K562 (cell line): ENCODE results near the gene HEY2. TPM values are rescaled to one million over a fixed set of nuclear protein-coding genes. Genes with fewer than 3 reads are reported as not detected.

Experiments used
- ATAC-seq: fragments of 200-7000 bp; cut with Tn5 transposase; 3 replicates; pipeline ENCODE4 v1.9.1; 2020; ENCODE audit warnings: moderate library complexity
- BruUV-seq: library from RNA; stranded (reverse); fragments of 400-500 nt; replicated peaks from 2 replicates; lab custom pipeline; 2021; lab: Mats Ljungman, UMichigan
- CTCF ChIA-PET: fragments of 300-600 bp; formaldehyde crosslinking; extraction: SDS; loops from one replicate; lab custom pipeline; 2021; ENCODE audit warnings: low intra/inter-chr PET ratio; lab: Yijun Ruan, JAX
- POLR2A ChIA-PET: fragments of 300-600, 350-650 bp; sonication (Branson Sonifier 250); formaldehyde crosslinking; extraction: SDS; loops from one replicate; lab custom pipeline; 2021; ENCODE audit warnings: antibody characterized with exemption, inconsistent platforms; lab: Yijun Ruan, JAX
- DNase-seq, 4 experiments: peaks; one replicate each; pipeline versions ENCODE4 v3.0.0 to v3.0.0-alpha.2; 2011 to 2018; ENCODE audit warnings: low spot score in 3 of 4, mixed read lengths in 3 of 4; ENCODE audit errors: extremely low read depth in 1 of 4
- FAIRE-seq: peaks from 2 replicates; lab custom pipeline; 2011; peaks lifted over from hg19 to GRCh38; lab: Jason Lieb, UNC
- H2AFZ ChIP-seq: 2 replicates; pipeline ENCODE4 v1.6.0; 2011; ENCODE audit warnings: low read depth, low read length, control low read depth, inconsistent platforms
- H3K27ac ChIP-seq: fragments of 200-600 bp; 3 replicates; pipeline ENCODE4 v1.8.0; 2011; ENCODE audit warnings: low read depth, mild to moderate bottlenecking, control low read depth, inconsistent platforms, low read length, moderate library complexity, mixed read lengths; ENCODE audit errors: extremely low read depth
- H3K27me3 ChIP-seq, 2 experiments: fragments of 300-600 bp in 1 of 2; 2 replicates in 1 of 2; 3 replicates in 1 of 2; pipeline versions ENCODE4 v1.6.0 to v1.8.0; 2011; ENCODE audit warnings: inconsistent platforms in 2 of 2, low read length in 2 of 2, mild to moderate bottlenecking in 1 of 2, mixed read lengths in 1 of 2, moderate library complexity in 1 of 2; ENCODE audit not compliant: control insufficient read depth in 2 of 2, insufficient read depth in 2 of 2
- H3K36me3 ChIP-seq: fragments of 300-600 bp; 3 replicates; pipeline ENCODE4 v1.8.0; 2011; ENCODE audit warnings: mild to moderate bottlenecking, low read length, inconsistent platforms; ENCODE audit not compliant: control insufficient read depth, insufficient read depth
- H3K4me1 ChIP-seq, 2 experiments: fragments of 200-600 bp in 1 of 2; replicated peaks in 1 of 2; 2 replicates in 1 of 2; 3 replicates in 1 of 2; pipeline versions ENCODE4 v1.5.1 to v1.8.0; 2011; ENCODE audit warnings: inconsistent platforms in 2 of 2, low read length in 2 of 2, mild to moderate bottlenecking in 1 of 2, mixed read lengths in 1 of 2, moderate library complexity in 1 of 2; ENCODE audit not compliant: control insufficient read depth in 2 of 2, insufficient read depth in 2 of 2
- H3K4me2 ChIP-seq: 2 replicates; pipeline ENCODE4 v1.6.1; 2011; ENCODE audit warnings: low read length, control low read depth, inconsistent platforms, mixed read lengths; ENCODE audit not compliant: insufficient read depth
- H3K4me3 ChIP-seq: fragments of 200-600 bp; sonication (generic), shearing (Covaris generic); 2 replicates; pipeline ENCODE4 v1.5.1; 2016; ENCODE audit warnings: control low read depth, inconsistent platforms
- H3K79me2 ChIP-seq: fragments of 200-600 bp; 3 replicates; pipeline ENCODE4 v1.8.0; 2011; ENCODE audit warnings: low read length, inconsistent platforms; ENCODE audit not compliant: control insufficient read depth, insufficient read depth
- H3K9ac ChIP-seq, 2 experiments: 2 replicates each; pipeline versions ENCODE4 v1.6.0 to v1.6.1; 2011; ENCODE audit warnings: low read depth in 2 of 2, low read length in 2 of 2, control low read depth in 1 of 2, inconsistent platforms in 1 of 2, mild to moderate bottlenecking in 1 of 2, mixed read lengths in 1 of 2; ENCODE audit not compliant: insufficient read depth in 1 of 2
- H3K9me1 ChIP-seq: one replicate; pipeline ENCODE4 v1.6.0; 2011; ENCODE audit warnings: inconsistent platforms, mild to moderate bottlenecking, low read length, moderate library complexity; ENCODE audit not compliant: control insufficient read depth, insufficient read depth
- H3K9me3 ChIP-seq: replicated peaks from 2 replicates; pipeline ENCODE4 v1.5.1; 2011; ENCODE audit warnings: low read depth, low read length, inconsistent platforms; ENCODE audit not compliant: control insufficient read depth, insufficient read depth
- H4K20me1 ChIP-seq: replicated peaks from 2 replicates; pipeline ENCODE4 v1.6.1; 2011; ENCODE audit warnings: low read length, inconsistent platforms, mixed read lengths; ENCODE audit not compliant: control insufficient read depth, insufficient read depth
- DDX20 ChIP-seq: fragments of 450-650 bp; IDR thresholded peaks from 2 replicates; pipeline ENCODE4 v1.6.1; 2016; ENCODE audit warnings: missing genetic modification characterization, low read depth, mild to moderate bottlenecking, missing compliant biosample characterization, moderate library complexity
- DMBX1 ChIP-seq: fragments of 250-450 bp; sonication (Bioruptor Pico); IDR thresholded peaks from 2 replicates; pipeline ENCODE4 v1.8.0; 2022; ENCODE audit warnings: inconsistent platforms, mild to moderate bottlenecking, moderate library complexity, borderline replicate concordance
- IFI16 ChIP-seq: fragments of 250-450 bp; sonication (Bioruptor Pico); IDR thresholded peaks from 2 replicates; pipeline ENCODE4 v2.1.2; 2022; ENCODE audit warnings: mild to moderate bottlenecking, inconsistent platforms
- KDM2B ChIP-seq: fragments of 250-450 bp; sonication (Bioruptor Pico); IDR thresholded peaks from 2 replicates; pipeline ENCODE4 v1.8.0; 2021; ENCODE audit warnings: mild to moderate bottlenecking, moderate library complexity
- RAD21 ChIP-seq, 2 experiments: fragments of 250-450 bp in 1 of 2; fragments of 450-650 bp in 1 of 2; sonication (Bioruptor Pico) in 1 of 2; formaldehyde crosslinking in 1 of 2; IDR thresholded peaks in 1 of 2; conservative IDR thresholded peaks in 1 of 2; 2 replicates each; pipeline versions ENCODE4 v1.4.0 to v1.8.0; 2020 to 2022; ENCODE audit warnings: mild to moderate bottlenecking in 2 of 2, moderate library complexity in 1 of 2
- RFX1 ChIP-seq: fragments of 450-650 bp; IDR thresholded peaks from 2 replicates; pipeline ENCODE4 v1.6.1; 2016; ENCODE audit warnings: mild to moderate bottlenecking, moderate library complexity
- RFX7 ChIP-seq: fragments of 250-450 bp; sonication (Bioruptor Pico); IDR thresholded peaks from 2 replicates; pipeline ENCODE4 v1.5.1; 2021; ENCODE audit warnings: mild to moderate bottlenecking
- SIN3B ChIP-seq: fragments of 450-650 bp; IDR thresholded peaks from 2 replicates; pipeline ENCODE4 v1.6.1; 2017; ENCODE audit warnings: low read depth, mild to moderate bottlenecking, moderate library complexity
- TRIM24 ChIP-seq, 2 experiments: fragments of 450-650 bp; IDR thresholded peaks; 2 replicates each; pipeline ENCODE4 v1.6.1; 2016
- in situ Hi-C: fragments of 300-500 bp; cut with MboI; formaldehyde crosslinking; loops from 4 replicates; pipeline ENCODE4 v1.15.0; 2018; ENCODE audit warnings: inconsistent platforms, mixed read lengths
- intact Hi-C: fragments of 100-400 bp; cut with micrococcal nuclease; formaldehyde crosslinking; loops from 2 replicates; pipeline ENCODE4 v1.14.2; 2022
- polyA plus RNA-seq, 8 experiments: library from polyadenylated mRNA; depleted of rRNA in 4 of 8; stranded (reverse) in 5 of 8; unstranded in 3 of 8; fragments of >200 nt; fragmentation: Nextera tagmentation in 2 of 8; fragmentation: Illumina TruSeq in 1 of 8; extraction: Ambion mirVana in 2 of 8; extraction: Trizol in 1 of 8; gene quantifications; 2 replicates each; pipeline versions ENCODE4 v1.2.1 to v1.2.3, GENCODE V29; 2011 to 2014; ENCODE audit warnings: inconsistent platforms in 1 of 8, missing spikeins in 1 of 8
- total RNA-seq, 7 experiments: library from RNA; depleted of rRNA in 6 of 7; stranded (reverse); fragments of >200 nt in 6 of 7; fragmentation: Illumina TruSeq in 2 of 7; extraction: Trizol in 2 of 7; gene quantifications; 2 replicates each; pipeline versions ENCODE4 v1.2.1 to v1.2.3, GENCODE V29; 2011 to 2021; ENCODE audit warnings: low replicate concordance in 1 of 7
- TF ChIP-seq, protein P1 (sequence below): fragments of 250-450 bp; sonication (Bioruptor Pico); IDR thresholded peaks from 2 replicates; pipeline ENCODE4 v1.5.0; 2022; ENCODE audit warnings: mild to moderate bottlenecking
- TF ChIP-seq, protein P2 (sequence below): sonication (generic); formaldehyde crosslinking; IDR thresholded peaks from 2 replicates; pipeline ENCODE4 v1.8.1; 2023; ENCODE audit warnings: missing genetic modification reagents, mild to moderate bottlenecking, borderline replicate concordance
- TF ChIP-seq, protein P3 (sequence below): fragments of 250-450 bp; sonication (Bioruptor Pico); IDR thresholded peaks from 2 replicates; pipeline ENCODE4 v1.4.0; 2020

The HEY2 gene
- total and polyA plus RNA-seq, 9 of the 15 experiments (the other 6 are each of a cell fraction or from before 2014, with no cell fraction given), result 0.03 to 0.07 (median 0.06) TPM; not detected in 5

DNA sequence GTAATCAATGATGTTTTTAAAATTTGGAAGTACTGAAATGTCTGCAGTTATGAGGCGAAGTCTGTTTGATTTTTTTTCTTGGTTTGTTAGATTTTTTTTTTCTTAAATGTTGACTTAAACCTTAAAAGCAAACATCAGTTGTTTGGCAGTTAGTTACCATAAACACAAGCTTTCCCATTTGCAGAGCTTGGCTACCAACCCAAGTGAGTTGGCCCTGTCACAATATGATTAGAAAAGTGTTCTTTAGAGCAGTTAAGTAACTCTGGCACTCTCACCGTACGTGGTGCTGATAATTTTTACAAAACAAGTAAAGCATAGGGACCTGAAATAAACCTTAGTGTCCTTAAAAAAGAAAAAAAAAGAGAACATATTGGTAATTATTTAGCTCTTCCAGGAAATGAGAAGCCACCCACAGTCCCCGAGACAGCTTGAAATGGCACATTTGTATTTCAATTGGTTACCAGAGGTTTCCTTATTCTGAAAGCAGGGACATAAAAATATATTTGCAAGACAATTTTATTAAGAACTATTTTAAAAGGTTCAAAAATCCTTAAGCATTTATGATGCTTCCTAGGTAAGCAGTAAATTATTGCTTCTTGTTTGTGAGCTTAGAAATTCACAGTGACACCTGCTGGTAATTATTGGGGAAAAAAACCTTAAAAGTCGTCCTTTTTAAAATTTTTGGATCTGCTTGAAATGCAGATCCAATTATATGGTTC, 3.9 kb downstream of the HEY2 start (continued):
- TF ChIP-seq RAD21 (CRISPR knock-in tag; conservative IDR thresholded peaks at IDR 0.05 in 1 of 2, IDR thresholded peaks at IDR 0.05 in 1 of 2), result peak; percentile 58 to 69

DNA sequence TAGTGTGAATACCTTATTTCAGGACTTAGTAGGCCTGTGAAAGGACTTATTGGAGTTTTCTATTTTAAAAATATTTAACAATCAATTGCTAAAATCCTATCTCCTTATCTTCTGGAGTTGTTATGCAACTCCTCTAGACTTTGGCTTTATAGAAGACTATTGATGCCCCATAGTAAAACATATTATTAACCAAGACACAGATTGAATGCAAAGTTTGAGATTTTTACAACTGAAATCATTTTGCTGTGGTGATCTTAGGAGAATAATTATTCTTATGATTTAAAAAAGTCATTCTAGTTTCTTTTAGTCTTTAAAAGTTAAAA, 4.5 kb downstream of the HEY2 start:
- no TSS peak for BruUV-seq
- peaks cover 6 to 12% of the 10 kb centered on the region in 2 experiments; a peak in 4 of 5 replicates for H3K4me1 ChIP-seq
- CTCF ChIA-PET, result interaction anchor here (0.7 to 1.3 kb wide), 6 partner anchors 10 to 883 kb away, joined by 3 to 5 read pairs (median 4); no protein-coding TSS in a partner anchor
- peaks cover 3% of the 10 kb centered on the region for H3K9me1 ChIP-seq
- POLR2A ChIA-PET, result interaction anchor here (0.6 kb wide), 1 partner anchor 11 kb away, joined by 3 read pairs; no protein-coding TSS in a partner anchor
- peaks cover 11 to 24% of the 10 kb centered on the region in 2 experiments for H3K27me3 ChIP-seq
- in situ Hi-C loops (loop anchor here (10.0 to 25.0 kb wide), 2 partner anchors 592 to 879 kb away; partner anchors contain the start of gene TPD52L1), intact Hi-C loops (loop anchor here (1.0 kb wide), 2 partner anchors 242 to 440 kb away; no protein-coding TSS in a partner anchor)
- ATAC-seq (no peak), DNase-seq (no peak), FAIRE-seq (no peak)
- H3K9ac ChIP-seq, result no peak overlapping the region
- H3K36me3 ChIP-seq, result no peaks in the 10 kb centered on the region
- H3K9me3 ChIP-seq, result no peaks in the 10 kb centered on the region
- no peak overlapping the region for H2AFZ ChIP-seq
- H3K4me3 ChIP-seq, result no peak overlapping the region
- no peak overlapping the region for H3K4me2 ChIP-seq
- no peak overlapping the region for H3K27ac ChIP-seq
- no peaks in the 10 kb centered on the region for H3K79me2 ChIP-seq
- H4K20me1 ChIP-seq, result no peaks in the 10 kb centered on the region
- TF ChIP-seq, protein P1, sequence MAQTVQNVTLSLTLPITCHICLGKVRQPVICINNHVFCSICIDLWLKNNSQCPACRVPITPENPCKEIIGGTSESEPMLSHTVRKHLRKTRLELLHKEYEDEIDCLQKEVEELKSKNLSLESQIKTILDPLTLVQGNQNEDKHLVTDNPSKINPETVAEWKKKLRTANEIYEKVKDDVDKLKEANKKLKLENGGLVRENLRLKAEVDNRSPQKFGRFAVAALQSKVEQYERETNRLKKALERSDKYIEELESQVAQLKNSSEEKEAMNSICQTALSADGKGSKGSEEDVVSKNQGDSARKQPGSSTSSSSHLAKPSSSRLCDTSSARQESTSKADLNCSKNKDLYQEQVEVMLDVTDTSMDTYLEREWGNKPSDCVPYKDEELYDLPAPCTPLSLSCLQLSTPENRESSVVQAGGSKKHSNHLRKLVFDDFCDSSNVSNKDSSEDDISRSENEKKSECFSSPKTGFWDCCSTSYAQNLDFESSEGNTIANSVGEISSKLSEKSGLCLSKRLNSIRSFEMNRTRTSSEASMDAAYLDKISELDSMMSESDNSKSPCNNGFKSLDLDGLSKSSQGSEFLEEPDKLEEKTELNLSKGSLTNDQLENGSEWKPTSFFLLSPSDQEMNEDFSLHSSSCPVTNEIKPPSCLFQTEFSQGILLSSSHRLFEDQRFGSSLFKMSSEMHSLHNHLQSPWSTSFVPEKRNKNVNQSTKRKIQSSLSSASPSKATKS (CRISPR knock-in tag), result no peak
- TF ChIP-seq SIN3B (no peak), DDX20 (tag) (no peak), IFI16 (CRISPR knock-in tag) (no peak), TRIM24 (IDR thresholded peaks at IDR 0.05) (no peak), KDM2B (CRISPR knock-in tag) (no peak), RFX1 (no peak), DMBX1 (no peak), RFX7 (CRISPR knock-in tag) (no peak)
- TF ChIP-seq, protein P2, sequence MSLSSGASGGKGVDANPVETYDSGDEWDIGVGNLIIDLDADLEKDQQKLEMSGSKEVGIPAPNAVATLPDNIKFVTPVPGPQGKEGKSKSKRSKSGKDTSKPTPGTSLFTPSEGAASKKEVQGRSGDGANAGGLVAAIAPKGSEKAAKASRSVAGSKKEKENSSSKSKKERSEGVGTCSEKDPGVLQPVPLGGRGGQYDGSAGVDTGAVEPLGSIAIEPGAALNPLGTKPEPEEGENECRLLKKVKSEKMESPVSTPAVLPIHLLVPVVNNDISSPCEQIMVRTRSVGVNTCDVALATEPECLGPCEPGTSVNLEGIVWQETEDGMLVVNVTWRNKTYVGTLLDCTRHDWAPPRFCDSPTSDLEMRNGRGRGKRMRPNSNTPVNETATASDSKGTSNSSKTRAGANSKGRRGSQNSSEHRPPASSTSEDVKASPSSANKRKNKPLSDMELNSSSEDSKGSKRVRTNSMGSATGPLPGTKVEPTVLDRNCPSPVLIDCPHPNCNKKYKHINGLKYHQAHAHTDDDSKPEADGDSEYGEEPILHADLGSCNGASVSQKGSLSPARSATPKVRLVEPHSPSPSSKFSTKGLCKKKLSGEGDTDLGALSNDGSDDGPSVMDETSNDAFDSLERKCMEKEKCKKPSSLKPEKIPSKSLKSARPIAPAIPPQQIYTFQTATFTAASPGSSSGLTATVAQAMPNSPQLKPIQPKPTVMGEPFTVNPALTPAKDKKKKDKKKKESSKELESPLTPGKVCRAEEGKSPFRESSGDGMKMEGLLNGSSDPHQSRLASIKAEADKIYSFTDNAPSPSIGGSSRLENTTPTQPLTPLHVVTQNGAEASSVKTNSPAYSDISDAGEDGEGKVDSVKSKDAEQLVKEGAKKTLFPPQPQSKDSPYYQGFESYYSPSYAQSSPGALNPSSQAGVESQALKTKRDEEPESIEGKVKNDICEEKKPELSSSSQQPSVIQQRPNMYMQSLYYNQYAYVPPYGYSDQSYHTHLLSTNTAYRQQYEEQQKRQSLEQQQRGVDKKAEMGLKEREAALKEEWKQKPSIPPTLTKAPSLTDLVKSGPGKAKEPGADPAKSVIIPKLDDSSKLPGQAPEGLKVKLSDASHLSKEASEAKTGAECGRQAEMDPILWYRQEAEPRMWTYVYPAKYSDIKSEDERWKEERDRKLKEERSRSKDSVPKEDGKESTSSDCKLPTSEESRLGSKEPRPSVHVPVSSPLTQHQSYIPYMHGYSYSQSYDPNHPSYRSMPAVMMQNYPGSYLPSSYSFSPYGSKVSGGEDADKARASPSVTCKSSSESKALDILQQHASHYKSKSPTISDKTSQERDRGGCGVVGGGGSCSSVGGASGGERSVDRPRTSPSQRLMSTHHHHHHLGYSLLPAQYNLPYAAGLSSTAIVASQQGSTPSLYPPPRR, result no peak
- TF ChIP-seq, protein P3, sequence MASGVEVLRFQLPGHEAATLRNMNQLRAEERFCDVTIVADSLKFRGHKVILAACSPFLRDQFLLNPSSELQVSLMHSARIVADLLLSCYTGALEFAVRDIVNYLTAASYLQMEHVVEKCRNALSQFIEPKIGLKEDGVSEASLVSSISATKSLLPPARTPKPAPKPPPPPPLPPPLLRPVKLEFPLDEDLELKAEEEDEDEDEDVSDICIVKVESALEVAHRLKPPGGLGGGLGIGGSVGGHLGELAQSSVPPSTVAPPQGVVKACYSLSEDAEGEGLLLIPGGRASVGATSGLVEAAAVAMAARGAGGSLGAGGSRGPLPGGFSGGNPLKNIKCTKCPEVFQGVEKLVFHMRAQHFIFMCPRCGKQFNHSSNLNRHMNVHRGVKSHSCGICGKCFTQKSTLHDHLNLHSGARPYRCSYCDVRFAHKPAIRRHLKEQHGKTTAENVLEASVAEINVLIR, result no peak
